ENCODE data around the gene SPEF2. TPM values are rescaled to one million over a fixed set of nuclear protein-coding genes. Genes with fewer than 3 reads are reported as not detected.

Gene SPEF2
- total and polyA plus RNA-seq, 9 of the 15 experiments (the other 6 are each of a cell fraction or from before 2014, with no cell fraction given) = 0.11 to 0.62 (median 0.20) TPM; not detected in 2

DNA sequence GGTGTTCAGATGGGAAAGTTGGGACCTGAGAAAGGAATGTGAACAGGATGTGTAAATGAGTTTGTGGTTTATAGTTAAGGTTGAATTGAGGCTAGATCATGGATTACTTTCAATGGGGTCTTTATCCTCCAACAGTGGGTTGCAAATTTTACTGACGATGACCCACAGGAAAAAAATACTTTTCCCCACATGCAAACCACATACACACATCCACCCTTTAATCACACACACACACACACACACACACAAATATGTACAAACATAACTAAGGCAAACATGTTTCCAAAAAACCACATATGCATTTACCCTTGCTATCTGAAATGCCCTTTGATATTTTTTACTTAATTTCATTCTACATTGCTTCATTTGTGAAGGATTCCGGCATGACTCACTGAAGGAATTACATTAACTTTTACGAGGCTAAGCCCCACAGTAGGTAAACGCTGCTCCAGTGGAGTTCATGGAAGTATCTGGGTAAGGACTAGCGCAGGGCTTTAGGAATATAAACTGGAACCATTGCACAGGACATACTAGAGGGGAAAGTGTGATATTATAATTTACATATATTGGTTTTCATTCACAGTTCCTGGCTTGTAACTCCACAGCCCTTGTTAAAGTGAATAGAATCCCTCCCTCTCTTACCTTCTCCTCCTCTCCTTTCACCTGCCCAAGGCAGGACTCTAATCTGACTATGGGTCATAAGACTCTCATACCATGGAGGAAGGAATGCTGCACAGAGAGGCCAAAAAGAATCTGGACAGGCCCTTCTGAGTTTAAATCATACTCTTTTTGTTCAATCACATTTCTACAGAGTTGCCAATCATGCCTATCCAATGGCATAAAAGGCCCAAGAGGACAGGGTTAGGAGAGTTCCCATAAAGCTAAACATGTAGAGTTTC, 8.5 kb upstream of the SPEF2 start:
- FAIRE-seq = no peak
- H2AFZ ChIP-seq (ENCODE audit: low read depth, low read length) = no peak overlapping the region
- intact Hi-C loops (cut with micrococcal nuclease) = no loop called here
- H3K4me1 ChIP-seq (replicated peaks in 1 of 2; ENCODE audit: control insufficient read depth in 2 of 2, insufficient read depth in 2 of 2, low read length in 2 of 2) = no peaks in the 10 kb centered on the region
- H3K9me3 ChIP-seq (replicated peaks; ENCODE audit: control insufficient read depth, insufficient read depth, low read depth, low read length) = peaks cover 6% of the 10 kb centered on the region; the same call in 1 of the 2 replicates
- no peaks in the 10 kb centered on the region for H3K79me2 ChIP-seq (ENCODE audit: control insufficient read depth, insufficient read depth, low read length)
- no peaks in the 10 kb centered on the region for H3K9me1 ChIP-seq (ENCODE audit: control insufficient read depth, insufficient read depth, low read length)
- no peak for DNase-seq (ENCODE audit: extremely low read depth in 1 of 4, low spot score in 3 of 4)
- in situ Hi-C loops (cut with MboI) = no loop called here
- no peak overlapping the region for H3K9ac ChIP-seq (ENCODE audit: insufficient read depth in 1 of 2, low read depth in 2 of 2, low read length in 2 of 2)
- no peak for ATAC-seq
- H3K4me2 ChIP-seq (ENCODE audit: insufficient read depth, low read length) = no peak overlapping the region
- no TSS peak for BruUV-seq (replicated peaks)
- H3K4me3 ChIP-seq = no peak overlapping the region
- CTCF ChIA-PET (ENCODE audit: low intra/inter-chr PET ratio) = no interaction called here
- H3K36me3 ChIP-seq (ENCODE audit: control insufficient read depth, insufficient read depth, low read length) = no peaks in the 10 kb centered on the region
- TF ChIP-seq, protein P1, sequence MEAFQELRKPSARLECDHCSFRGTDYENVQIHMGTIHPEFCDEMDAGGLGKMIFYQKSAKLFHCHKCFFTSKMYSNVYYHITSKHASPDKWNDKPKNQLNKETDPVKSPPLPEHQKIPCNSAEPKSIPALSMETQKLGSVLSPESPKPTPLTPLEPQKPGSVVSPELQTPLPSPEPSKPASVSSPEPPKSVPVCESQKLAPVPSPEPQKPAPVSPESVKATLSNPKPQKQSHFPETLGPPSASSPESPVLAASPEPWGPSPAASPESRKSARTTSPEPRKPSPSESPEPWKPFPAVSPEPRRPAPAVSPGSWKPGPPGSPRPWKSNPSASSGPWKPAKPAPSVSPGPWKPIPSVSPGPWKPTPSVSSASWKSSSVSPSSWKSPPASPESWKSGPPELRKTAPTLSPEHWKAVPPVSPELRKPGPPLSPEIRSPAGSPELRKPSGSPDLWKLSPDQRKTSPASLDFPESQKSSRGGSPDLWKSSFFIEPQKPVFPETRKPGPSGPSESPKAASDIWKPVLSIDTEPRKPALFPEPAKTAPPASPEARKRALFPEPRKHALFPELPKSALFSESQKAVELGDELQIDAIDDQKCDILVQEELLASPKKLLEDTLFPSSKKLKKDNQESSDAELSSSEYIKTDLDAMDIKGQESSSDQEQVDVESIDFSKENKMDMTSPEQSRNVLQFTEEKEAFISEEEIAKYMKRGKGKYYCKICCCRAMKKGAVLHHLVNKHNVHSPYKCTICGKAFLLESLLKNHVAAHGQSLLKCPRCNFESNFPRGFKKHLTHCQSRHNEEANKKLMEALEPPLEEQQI (IDR thresholded peaks at IDR 0.05) = no peak
- TF ChIP-seq, protein P2, sequence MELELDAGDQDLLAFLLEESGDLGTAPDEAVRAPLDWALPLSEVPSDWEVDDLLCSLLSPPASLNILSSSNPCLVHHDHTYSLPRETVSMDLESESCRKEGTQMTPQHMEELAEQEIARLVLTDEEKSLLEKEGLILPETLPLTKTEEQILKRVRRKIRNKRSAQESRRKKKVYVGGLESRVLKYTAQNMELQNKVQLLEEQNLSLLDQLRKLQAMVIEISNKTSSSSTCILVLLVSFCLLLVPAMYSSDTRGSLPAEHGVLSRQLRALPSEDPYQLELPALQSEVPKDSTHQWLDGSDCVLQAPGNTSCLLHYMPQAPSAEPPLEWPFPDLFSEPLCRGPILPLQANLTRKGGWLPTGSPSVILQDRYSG (tag; conservative IDR thresholded peaks at IDR 0.05; ENCODE audit: low read depth) = no peak
- TF ChIP-seq, protein P3, sequence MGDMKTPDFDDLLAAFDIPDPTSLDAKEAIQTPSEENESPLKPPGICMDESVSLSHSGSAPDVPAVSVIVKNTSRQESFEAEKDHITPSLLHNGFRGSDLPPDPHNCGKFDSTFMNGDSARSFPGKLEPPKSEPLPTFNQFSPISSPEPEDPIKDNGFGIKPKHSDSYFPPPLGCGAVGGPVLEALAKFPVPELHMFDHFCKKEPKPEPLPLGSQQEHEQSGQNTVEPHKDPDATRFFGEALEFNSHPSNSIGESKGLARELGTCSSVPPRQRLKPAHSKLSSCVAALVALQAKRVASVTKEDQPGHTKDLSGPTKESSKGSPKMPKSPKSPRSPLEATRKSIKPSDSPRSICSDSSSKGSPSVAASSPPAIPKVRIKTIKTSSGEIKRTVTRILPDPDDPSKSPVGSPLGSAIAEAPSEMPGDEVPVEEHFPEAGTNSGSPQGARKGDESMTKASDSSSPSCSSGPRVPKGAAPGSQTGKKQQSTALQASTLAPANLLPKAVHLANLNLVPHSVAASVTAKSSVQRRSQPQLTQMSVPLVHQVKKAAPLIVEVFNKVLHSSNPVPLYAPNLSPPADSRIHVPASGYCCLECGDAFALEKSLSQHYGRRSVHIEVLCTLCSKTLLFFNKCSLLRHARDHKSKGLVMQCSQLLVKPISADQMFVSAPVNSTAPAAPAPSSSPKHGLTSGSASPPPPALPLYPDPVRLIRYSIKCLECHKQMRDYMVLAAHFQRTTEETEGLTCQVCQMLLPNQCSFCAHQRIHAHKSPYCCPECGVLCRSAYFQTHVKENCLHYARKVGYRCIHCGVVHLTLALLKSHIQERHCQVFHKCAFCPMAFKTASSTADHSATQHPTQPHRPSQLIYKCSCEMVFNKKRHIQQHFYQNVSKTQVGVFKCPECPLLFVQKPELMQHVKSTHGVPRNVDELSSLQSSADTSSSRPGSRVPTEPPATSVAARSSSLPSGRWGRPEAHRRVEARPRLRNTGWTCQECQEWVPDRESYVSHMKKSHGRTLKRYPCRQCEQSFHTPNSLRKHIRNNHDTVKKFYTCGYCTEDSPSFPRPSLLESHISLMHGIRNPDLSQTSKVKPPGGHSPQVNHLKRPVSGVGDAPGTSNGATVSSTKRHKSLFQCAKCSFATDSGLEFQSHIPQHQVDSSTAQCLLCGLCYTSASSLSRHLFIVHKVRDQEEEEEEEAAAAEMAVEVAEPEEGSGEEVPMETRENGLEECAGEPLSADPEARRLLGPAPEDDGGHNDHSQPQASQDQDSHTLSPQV (IDR thresholded peaks at IDR 0.05) = no peak
- H3K27ac ChIP-seq (ENCODE audit: extremely low read depth, low read depth, low read length) = no peak overlapping the region
- POLR2A ChIA-PET = no interaction called here
- no peaks in the 10 kb centered on the region for H4K20me1 ChIP-seq (replicated peaks; ENCODE audit: control insufficient read depth, insufficient read depth, low read length)
- WGBS (ENCODE audit: insufficient coverage, low coverage, missing lambda C conversion rate) = 1% methylated on average over 5 of the region's 5 CpGs
- H3K27me3 ChIP-seq (ENCODE audit: control insufficient read depth in 2 of 2, insufficient read depth in 2 of 2, low read length in 2 of 2) = no peaks in the 10 kb centered on the region
